ENCODE results near the gene MYO15A.

The MYO15A gene

DNA sequence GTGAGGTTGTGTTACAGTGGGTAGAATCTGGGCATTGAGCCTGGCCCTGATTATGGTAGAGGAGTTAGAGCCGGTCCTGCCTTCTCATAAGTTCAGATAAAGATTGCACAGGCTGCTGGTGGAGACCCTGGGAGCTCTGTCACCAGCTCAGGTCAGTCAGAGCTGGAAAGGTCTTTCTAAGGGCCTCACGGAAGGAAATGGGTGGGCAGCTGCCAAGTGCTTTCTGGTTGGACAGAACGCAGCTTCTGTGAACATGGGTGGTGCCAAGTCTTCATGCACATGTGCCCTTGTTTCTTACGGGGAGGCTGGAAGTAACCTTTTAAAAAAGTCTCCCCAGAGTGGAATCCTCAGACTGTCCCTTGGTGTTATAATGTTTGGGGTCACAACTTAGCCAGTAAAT is 90.0 kb downstream of the MYO15A start:
- Histone ChIP-seq H4K20me1 (ENCODE audit: insufficient read depth, low read length) (peaks cover 6% of the 10 kb centered on the region; the same call in 1 of the 2 replicates), H3K4me1 (ENCODE audit: low read length) (no peaks in the 10 kb centered on the region), H3K4me2 (ENCODE audit: low read depth, low read length) (no peak overlapping the region), H3K9ac (ENCODE audit: low read length) (no peak overlapping the region), H3K9me2 (replicated peaks; ENCODE audit: insufficient read depth, low read length) (no peaks in the 10 kb centered on the region), H3K27ac (ENCODE audit: low read length) (no peak overlapping the region), H2AFZ (ENCODE audit: low read length) (no peak overlapping the region), H3K79me2 (ENCODE audit: low read length) (peaks cover 87% of the 10 kb centered on the region), H3F3A (ENCODE audit: insufficient read depth, low read length) (no peaks in the 10 kb centered on the region), H3K36me3 (replicated peaks; ENCODE audit: insufficient read depth, low read length) (0 out of 2 replicates have a peak, but pooled peaks cover 2% of the 10 kb centered on the region), H3K4me3 (ENCODE audit: low read length) (no peak overlapping the region), H3K9me3 (replicated peaks; ENCODE audit: insufficient read depth, low read length) (no peaks in the 10 kb centered on the region), H3K27me3 (replicated peaks; ENCODE audit: insufficient read depth, low read length) (no peaks in the 10 kb centered on the region)
- DNase-seq = no peak
- TF ChIP-seq, protein P1, sequence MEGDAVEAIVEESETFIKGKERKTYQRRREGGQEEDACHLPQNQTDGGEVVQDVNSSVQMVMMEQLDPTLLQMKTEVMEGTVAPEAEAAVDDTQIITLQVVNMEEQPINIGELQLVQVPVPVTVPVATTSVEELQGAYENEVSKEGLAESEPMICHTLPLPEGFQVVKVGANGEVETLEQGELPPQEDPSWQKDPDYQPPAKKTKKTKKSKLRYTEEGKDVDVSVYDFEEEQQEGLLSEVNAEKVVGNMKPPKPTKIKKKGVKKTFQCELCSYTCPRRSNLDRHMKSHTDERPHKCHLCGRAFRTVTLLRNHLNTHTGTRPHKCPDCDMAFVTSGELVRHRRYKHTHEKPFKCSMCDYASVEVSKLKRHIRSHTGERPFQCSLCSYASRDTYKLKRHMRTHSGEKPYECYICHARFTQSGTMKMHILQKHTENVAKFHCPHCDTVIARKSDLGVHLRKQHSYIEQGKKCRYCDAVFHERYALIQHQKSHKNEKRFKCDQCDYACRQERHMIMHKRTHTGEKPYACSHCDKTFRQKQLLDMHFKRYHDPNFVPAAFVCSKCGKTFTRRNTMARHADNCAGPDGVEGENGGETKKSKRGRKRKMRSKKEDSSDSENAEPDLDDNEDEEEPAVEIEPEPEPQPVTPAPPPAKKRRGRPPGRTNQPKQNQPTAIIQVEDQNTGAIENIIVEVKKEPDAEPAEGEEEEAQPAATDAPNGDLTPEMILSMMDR (IDR thresholded peaks at IDR 0.05; ENCODE audit: low read length) = no peak
- TF ChIP-seq EZH2 (optimal IDR thresholded peaks at IDR 0.05; ENCODE audit: low read depth, low read length) = no peak
- no peak for TF ChIP-seq EZH2phosphoT487 (IDR thresholded peaks at IDR 0.05; ENCODE audit: low read length)

DNA sequence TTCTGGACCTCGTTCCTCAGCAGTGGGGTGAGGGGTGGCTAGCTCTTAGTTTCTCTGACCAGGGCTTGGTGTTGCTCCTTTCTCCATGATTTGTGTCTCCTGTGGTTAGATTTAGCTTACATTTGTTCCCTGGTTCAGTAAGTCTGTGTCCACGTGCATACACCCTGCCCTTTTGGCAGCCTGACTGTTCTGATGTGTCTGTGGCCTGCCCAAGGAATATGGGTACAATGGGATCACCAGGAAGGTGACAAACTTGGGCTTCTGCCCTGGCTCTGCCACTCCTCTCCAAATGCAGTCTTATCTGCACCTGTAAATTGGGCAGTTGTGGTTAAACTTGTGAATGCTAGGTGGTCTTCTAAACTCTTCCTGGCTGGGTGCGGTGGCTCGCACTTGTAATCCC is 92.6 kb downstream of the MYO15A start:
- TF ChIP-seq, protein P1 (IDR thresholded peaks at IDR 0.05; ENCODE audit: low read length) = no peak
- TF ChIP-seq EZH2 (optimal IDR thresholded peaks at IDR 0.05; ENCODE audit: low read depth, low read length) (no peak), EZH2phosphoT487 (IDR thresholded peaks at IDR 0.05; ENCODE audit: low read length) (no peak)
- no peak overlapping the region for H3K4me3 ChIP-seq (ENCODE audit: low read length)
- peaks cover 88% of the 10 kb centered on the region for H3K79me2 ChIP-seq (ENCODE audit: low read length)
- H3K9ac ChIP-seq (ENCODE audit: low read length) = no peak overlapping the region
- H3K4me1 ChIP-seq (ENCODE audit: low read length) = no peaks in the 10 kb centered on the region
- no peaks in the 10 kb centered on the region for H3K9me3 ChIP-seq (replicated peaks; ENCODE audit: insufficient read depth, low read length)
- DNase-seq = no peak
- no peak overlapping the region for H3K27ac ChIP-seq (ENCODE audit: low read length)
- peaks cover 3% of the 10 kb centered on the region; the same call in 1 of the 2 replicates for H4K20me1 ChIP-seq (ENCODE audit: insufficient read depth, low read length)
- H3K36me3 ChIP-seq (replicated peaks; ENCODE audit: insufficient read depth, low read length) = 0 out of 2 replicates have a peak, but pooled peaks cover 5% of the 10 kb centered on the region
- H3K27me3 ChIP-seq (replicated peaks; ENCODE audit: insufficient read depth, low read length) = no peaks in the 10 kb centered on the region
- H3F3A ChIP-seq (ENCODE audit: insufficient read depth, low read length) = no peaks in the 10 kb centered on the region
- no peak overlapping the region for H3K4me2 ChIP-seq (ENCODE audit: low read depth, low read length)
- no peaks in the 10 kb centered on the region for H3K9me2 ChIP-seq (replicated peaks; ENCODE audit: insufficient read depth, low read length)
- no peak overlapping the region for H2AFZ ChIP-seq (ENCODE audit: low read length)

DNA sequence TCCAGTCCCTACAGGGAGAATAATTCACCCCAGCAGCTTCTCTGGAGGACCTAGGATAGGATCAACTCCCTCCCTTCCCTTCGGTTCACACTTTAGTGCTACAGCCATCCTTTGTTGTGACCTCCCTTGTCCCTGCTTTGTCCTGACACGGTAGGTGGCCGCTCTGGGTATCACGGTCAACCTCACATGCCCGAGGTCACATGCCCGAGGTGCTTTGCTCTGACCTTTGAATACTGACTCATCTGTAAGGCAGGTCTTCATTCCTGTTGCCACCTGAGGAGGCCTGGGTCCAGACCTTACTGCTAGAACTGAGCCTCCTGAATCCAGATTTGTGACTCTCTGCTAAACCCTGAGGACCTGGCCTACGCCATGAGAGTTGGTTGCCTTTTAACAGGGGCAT is 94.8 kb downstream of the MYO15A start:
- H2AFZ ChIP-seq (ENCODE audit: low read length) = no peak overlapping the region
- no peaks in the 10 kb centered on the region; the same call in 1 of the 2 replicates for H4K20me1 ChIP-seq (ENCODE audit: insufficient read depth, low read length)
- H3K27me3 ChIP-seq (replicated peaks; ENCODE audit: insufficient read depth, low read length) = no peaks in the 10 kb centered on the region
- no peak overlapping the region for H3K4me2 ChIP-seq (ENCODE audit: low read depth, low read length)
- H3K79me2 ChIP-seq (ENCODE audit: low read length) = peaks cover 73% of the 10 kb centered on the region
- H3K9me2 ChIP-seq (replicated peaks; ENCODE audit: insufficient read depth, low read length) = no peaks in the 10 kb centered on the region
- H3K36me3 ChIP-seq (replicated peaks; ENCODE audit: insufficient read depth, low read length) = 0 out of 2 replicates have a peak, but pooled peaks cover 7% of the 10 kb centered on the region
- no peak overlapping the region for H3K9ac ChIP-seq (ENCODE audit: low read length)
- H3K9me3 ChIP-seq (replicated peaks; ENCODE audit: insufficient read depth, low read length) = no peaks in the 10 kb centered on the region
- no peak overlapping the region for H3K27ac ChIP-seq (ENCODE audit: low read length)
- DNase-seq = no peak
- H3K4me3 ChIP-seq (ENCODE audit: low read length) = no peak overlapping the region
- no peaks in the 10 kb centered on the region for H3K4me1 ChIP-seq (ENCODE audit: low read length)
- no peaks in the 10 kb centered on the region for H3F3A ChIP-seq (ENCODE audit: insufficient read depth, low read length)
- TF ChIP-seq, protein P1 (IDR thresholded peaks at IDR 0.05; ENCODE audit: low read length) = no peak
- TF ChIP-seq EZH2 (optimal IDR thresholded peaks at IDR 0.05; ENCODE audit: low read depth, low read length) (no peak), EZH2phosphoT487 (IDR thresholded peaks at IDR 0.05; ENCODE audit: low read length) (no peak)
